ENCODE results near the gene RNASEH2C.

- TF ChIP-seq CTCF (IDR thresholded peaks at IDR 0.05), result no peak
- no peak for TF ChIP-seq EZH2phosphoT487 (IDR thresholded peaks at IDR 0.05; ENCODE audit: borderline replicate concordance, low read depth)
- TF ChIP-seq TCF12 (IDR thresholded peaks at IDR 0.05), result no peak
- TF ChIP-seq SMC3 (IDR thresholded peaks at IDR 0.05; ENCODE audit: low read depth, low read length), result no peak
Measured at GRCh38 chr11:65714433-65714832, 6.2 kb downstream of the RNASEH2C start.
